Ascending aorta (tissue), 2 donors: ENCODE results near the gene KRT23. TPM values are rescaled to one million over a fixed set of nuclear protein-coding genes. Genes with fewer than 3 reads are reported as not detected.

ENCODE experiments used
- DNase-seq, 2 donors: peaks; one replicate each; pipeline ENCODE4 v3.0.0-alpha.2; 2019; ENCODE audit warnings: low spot score in 2 of 2
- H3K27ac ChIP-seq, 2 donors: fragments of 200-600 bp; sonication (generic); one replicate each; pipeline ENCODE4 v1.5.1; 2016 to 2017; ENCODE audit warnings: mild to moderate bottlenecking in 1 of 2
- H3K27me3 ChIP-seq: fragments of 200-600 bp; sonication (generic); one replicate; pipeline ENCODE4 v1.5.1; 2017
- H3K36me3 ChIP-seq, 2 donors: fragments of 200-600 bp; sonication (generic); one replicate each; pipeline ENCODE4 v1.5.1; 2016
- H3K4me1 ChIP-seq, 2 donors: fragments of 200-600 bp; sonication (generic); one replicate each; pipeline ENCODE4 v1.5.1; 2016 to 2017; ENCODE audit warnings: mild to moderate bottlenecking in 1 of 2
- H3K4me3 ChIP-seq, 2 donors: fragments of 200-600 bp; sonication (generic); one replicate each; pipeline ENCODE4 v1.5.1; 2016 to 2017; ENCODE audit warnings: mild to moderate bottlenecking in 1 of 2
- H3K9me3 ChIP-seq, 2 donors: fragments of 200-600 bp; sonication (generic); one replicate each; pipeline ENCODE4 v1.5.1; 2016
- CTCF ChIP-seq, 3 experiments: fragments of 200-600 bp in 2 of 3; fragments of 450-650 bp in 1 of 3; sonication (generic) in 2 of 3; IDR thresholded peaks; one replicate each; pipeline ENCODE4 v1.5.1; 2016 to 2019; ENCODE audit warnings: antibody characterized with exemption in 3 of 3, mild to moderate bottlenecking in 1 of 3, moderate library complexity in 1 of 3
- intact Hi-C: fragments of 100-400 bp; cut with DNase I; formaldehyde crosslinking; loops from one replicate; pipeline ENCODE4 v1.15.1; 2023
- total RNA-seq: library from RNA; depleted of rRNA; stranded (reverse); fragments of >200 nt; gene quantifications from one replicate; pipeline ENCODE4 v1.1.0, GENCODE V29; 2016

Gene KRT23
- total RNA-seq, 1 donor from 2014 or later: not detected

- H3K27me3 ChIP-seq: no peaks in the 10 kb centered on the region
- no peaks in the 10 kb centered on the region for H3K36me3 ChIP-seq
- H3K4me1 ChIP-seq: no peaks in the 10 kb centered on the region
- no peak overlapping the region for H3K4me3 ChIP-seq
- no peak overlapping the region for H3K27ac ChIP-seq
- TF ChIP-seq CTCF (IDR thresholded peaks at IDR 0.05): no peak
- no peak for DNase-seq
- intact Hi-C loops: no loop called here
- no peaks in the 10 kb centered on the region for H3K9me3 ChIP-seq
Measured at GRCh38 chr17:40951011-40951622, 13.7 kb upstream of the KRT23 start.

DNA sequence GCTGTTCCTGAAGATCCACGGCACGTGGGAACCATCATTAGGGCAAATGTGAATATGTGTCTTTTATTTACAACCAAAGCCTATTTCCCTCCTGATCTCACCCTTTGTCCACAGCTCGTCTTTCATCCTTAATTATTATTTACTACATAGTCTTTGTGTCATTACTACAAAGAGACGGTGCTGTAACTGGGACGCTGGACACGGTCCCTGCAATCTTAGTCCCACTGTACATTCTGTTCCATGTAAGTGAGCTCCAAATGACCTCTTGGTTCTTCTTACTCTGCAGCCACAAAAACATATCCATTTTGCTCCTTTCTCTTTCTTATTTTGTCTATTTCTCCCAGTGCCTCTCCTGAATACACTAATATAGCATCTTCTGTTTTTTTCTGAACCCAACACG is 12.7 kb upstream of the KRT23 start:
- Histone ChIP-seq H3K9me3 (no peaks in the 10 kb centered on the region), H3K36me3 (no peaks in the 10 kb centered on the region), H3K4me3 (no peak overlapping the region), H3K4me1 (no peaks in the 10 kb centered on the region), H3K27ac (no peak overlapping the region), H3K27me3 (no peaks in the 10 kb centered on the region)
- intact Hi-C loops: no loop called here
- TF ChIP-seq CTCF (IDR thresholded peaks at IDR 0.05): no peak
- no peak for DNase-seq

DNA sequence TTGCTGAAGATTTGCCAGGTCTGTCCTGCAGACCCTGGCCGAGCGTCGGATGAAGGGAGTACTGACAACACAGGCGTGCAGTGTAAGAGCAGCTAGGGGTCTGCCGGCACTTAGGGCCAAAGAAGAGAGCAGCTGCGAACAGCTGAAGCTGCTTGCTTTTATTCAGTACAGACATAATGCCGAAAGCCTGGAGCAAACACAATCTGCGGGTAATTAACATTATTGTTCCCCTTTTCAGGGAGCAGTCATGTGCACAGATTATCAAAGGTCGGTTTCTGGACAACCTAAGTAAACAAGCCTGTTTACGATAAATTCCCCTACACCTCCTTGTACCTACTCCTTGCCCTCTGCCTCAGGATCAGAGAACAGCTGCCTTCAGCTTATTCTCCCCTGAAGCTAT is 12.0 kb upstream of the KRT23 start:
- no peak for TF ChIP-seq CTCF (IDR thresholded peaks at IDR 0.05)
- Histone ChIP-seq H3K36me3 (no peaks in the 10 kb centered on the region), H3K27me3 (no peaks in the 10 kb centered on the region), H3K27ac (no peak overlapping the region), H3K9me3 (no peaks in the 10 kb centered on the region), H3K4me1 (no peaks in the 10 kb centered on the region), H3K4me3 (no peak overlapping the region)
- DNase-seq: no peak
- intact Hi-C loops: no loop called here

GRCh38 chr17:40947929-40948328 is 10.5 kb upstream of the KRT23 start:
- Histone ChIP-seq H3K4me1 (no peaks in the 10 kb centered on the region), H3K9me3 (no peaks in the 10 kb centered on the region), H3K27me3 (no peaks in the 10 kb centered on the region), H3K36me3 (no peaks in the 10 kb centered on the region), H3K4me3 (no peak overlapping the region), H3K27ac (no peak overlapping the region)
- intact Hi-C loops: no loop called here
- TF ChIP-seq CTCF (IDR thresholded peaks at IDR 0.05): no peak
- DNase-seq: no peak

DNA sequence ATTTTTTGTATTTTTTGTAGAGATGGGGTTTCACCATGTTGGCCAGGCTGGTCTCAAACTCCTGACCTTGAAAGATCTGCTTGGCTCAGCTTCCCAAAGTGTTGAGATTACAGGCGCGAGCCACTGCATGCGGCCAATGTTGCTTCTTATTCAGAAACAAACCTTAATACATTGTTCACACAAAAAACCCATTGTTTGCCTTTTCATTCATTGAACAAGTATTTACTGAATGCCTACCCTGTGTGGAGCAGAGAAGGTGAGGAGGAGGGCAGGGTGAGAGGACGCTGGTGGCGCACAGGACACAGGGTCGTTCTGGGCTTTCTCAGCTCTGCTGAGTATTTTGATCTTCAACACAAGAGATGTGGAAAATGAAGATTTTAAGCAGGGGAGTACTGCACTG is 8.0 kb upstream of the KRT23 start:
- Histone ChIP-seq H3K27me3 (no peaks in the 10 kb centered on the region), H3K9me3 (no peaks in the 10 kb centered on the region), H3K4me3 (no peak overlapping the region), H3K27ac (no peak overlapping the region), H3K4me1 (no peaks in the 10 kb centered on the region), H3K36me3 (no peaks in the 10 kb centered on the region)
- DNase-seq: no peak
- TF ChIP-seq CTCF (IDR thresholded peaks at IDR 0.05): no peak
- intact Hi-C loops: no loop called here

DNA sequence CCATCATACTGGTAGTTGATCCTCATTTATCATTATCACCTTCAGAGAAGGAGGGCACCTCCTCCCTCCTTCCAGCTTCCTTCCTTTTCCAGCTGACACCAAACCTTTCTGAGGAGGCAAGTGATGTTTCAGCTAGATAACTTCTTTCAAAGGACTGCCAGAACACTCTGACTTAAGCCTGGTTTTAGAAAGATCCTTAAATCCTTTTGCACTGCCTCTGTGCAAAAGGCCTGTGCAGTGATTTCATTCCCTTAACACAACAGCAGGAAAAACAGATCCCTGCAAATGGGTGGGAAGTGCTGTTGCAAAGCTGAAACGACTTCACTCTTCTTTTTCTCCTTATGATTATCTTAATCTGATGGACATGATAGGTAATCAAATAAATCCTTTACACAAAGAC is 7.1 kb upstream of the KRT23 start:
- H3K27me3 ChIP-seq: no peaks in the 10 kb centered on the region
- H3K9me3 ChIP-seq: no peaks in the 10 kb centered on the region
- H3K4me1 ChIP-seq: no peaks in the 10 kb centered on the region
- DNase-seq: no peak
- H3K27ac ChIP-seq: no peak overlapping the region
- intact Hi-C loops: no loop called here
- H3K36me3 ChIP-seq: no peaks in the 10 kb centered on the region
- no peak for TF ChIP-seq CTCF (IDR thresholded peaks at IDR 0.05)
- no peak overlapping the region for H3K4me3 ChIP-seq
